NCI-H128 (cell line): ENCODE measurements around the gene GRM2.

ENCODE experiments used
- DNase-seq: peaks from one replicate; lab custom pipeline; 2025; ENCODE audit not compliant: unreplicated experiment; lab: John Stamatoyannopoulos, UW

The GRM2 gene

GRCh38 chr3:51704511-51704950 is 2.3 kb upstream of the GRM2 start:
- no peak for DNase-seq

- DNase-seq: no peak
Observed at GRCh38 chr3:51705276-51706020, 1.4 kb upstream of the GRM2 start.

- no peak for DNase-seq
Observed at GRCh38 chr3:51706021-51706485, 815 bp upstream of the GRM2 start.

- no peak for DNase-seq
Observed at GRCh38 chr3:51708216-51708845, 1.5 kb downstream of the GRM2 start.

GRCh38 chr3:51709004-51709420 is 2.1 kb downstream of the GRM2 start:
- DNase-seq: no peak

- no peak for DNase-seq
Observed at GRCh38 chr3:51709675-51710074, 2.8 kb downstream of the GRM2 start.

- no peak for DNase-seq
Observed at GRCh38 chr3:51710631-51711351, 3.9 kb downstream of the GRM2 start.

- DNase-seq: no peak
Observed at GRCh38 chr3:51711352-51712037, 4.6 kb downstream of the GRM2 start.

- DNase-seq: no peak
Observed at GRCh38 chr3:51712038-51712420, 5.2 kb downstream of the GRM2 start.

- no peak for DNase-seq
Observed at GRCh38 chr3:51712511-51712931, 5.7 kb downstream of the GRM2 start.

GRCh38 chr3:51712963-51713362 is 6.1 kb downstream of the GRM2 start:
- no peak for DNase-seq

GRCh38 chr3:51715231-51715976 is 8.5 kb downstream of the GRM2 start:
- DNase-seq: no peak

- DNase-seq: no peak
Observed at GRCh38 chr3:51715977-51716294, 9.1 kb downstream of the GRM2 start.

- no peak for DNase-seq
Observed at GRCh38 chr3:51716805-51717204, 9.9 kb downstream of the GRM2 start.

GRCh38 chr3:51717446-51717845 is 10.6 kb downstream of the GRM2 start:
- no peak for DNase-seq

GRCh38 chr3:51717947-51718346 is 11.1 kb downstream of the GRM2 start:
- no peak for DNase-seq

- DNase-seq: no peak
Observed at GRCh38 chr3:51718547-51719409, 11.9 kb downstream of the GRM2 start.

GRCh38 chr3:51719410-51720025 is 12.7 kb downstream of the GRM2 start:
- DNase-seq: no peak

- DNase-seq: no peak
Observed at GRCh38 chr3:51720292-51721061, 13.6 kb downstream of the GRM2 start.
